ENCODE measurements around the gene CST2. TPM values are rescaled to one million over a fixed set of nuclear protein-coding genes. Genes with fewer than 3 reads are reported as not detected.

The CST2 gene
- polyA plus RNA-seq, 1 donor (not counting 4 experiments of a cell fraction or from before 2014, with no cell fraction given) = not detected

DNA sequence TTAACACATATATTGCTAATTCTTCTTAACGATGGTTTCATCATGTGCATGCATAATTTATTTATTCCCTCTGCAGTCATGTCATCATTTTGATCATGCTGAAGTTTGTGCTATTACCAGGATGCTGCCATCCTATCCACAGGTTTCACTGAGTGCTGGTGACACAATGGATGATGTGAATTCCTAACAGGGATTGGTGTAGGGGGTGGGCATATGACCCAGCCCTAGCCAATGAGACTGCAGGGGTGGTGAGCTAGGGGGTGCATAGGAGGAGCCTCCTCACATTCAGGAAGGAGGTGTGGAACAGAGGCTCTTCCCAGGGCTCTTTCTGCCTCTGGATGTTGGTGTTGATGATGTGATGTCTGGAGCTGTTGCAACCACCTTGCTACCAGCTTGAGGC is 45.5 kb upstream of the CST2 start:
- dilution Hi-C loops (cut with MboI; ENCODE audit: extremely low pct_ligation_motif_present, low sequenced_read_pairs) = no loop called here
- Histone ChIP-seq H3K27me3 (ENCODE audit: control insufficient read depth, extremely low read depth, insufficient read depth, low read length) (no peaks in the 10 kb centered on the region), H3K9me3 (ENCODE audit: control insufficient read depth, low read depth, low read length) (no peaks in the 10 kb centered on the region), H3K4me1 (ENCODE audit: control insufficient read depth, extremely low read depth, insufficient read depth, low read length) (no peaks in the 10 kb centered on the region), H3K9ac (ENCODE audit: control insufficient read depth, extremely low read depth, insufficient read depth, low read length) (no peak overlapping the region), H3K36me3 (ENCODE audit: control insufficient read depth in 2 of 2, extremely low read depth in 1 of 2, insufficient read depth in 2 of 2, low read length in 2 of 2) (no peaks in the 10 kb centered on the region), H2AFZ (ENCODE audit: control insufficient read depth, low read length) (no peak overlapping the region), H3K4me3 (ENCODE audit: control insufficient read depth in 2 of 3, extremely low read depth in 1 of 3, insufficient read depth in 2 of 3, low read depth in 1 of 3, low read length in 3 of 3) (no peak overlapping the region), H3K79me2 (ENCODE audit: control insufficient read depth, insufficient read depth, low read length) (no peaks in the 10 kb centered on the region), H3K9me1 (ENCODE audit: control insufficient read depth, extremely low read depth, insufficient read depth, low read length) (no peaks in the 10 kb centered on the region), H3K27ac (ENCODE audit: control insufficient read depth, insufficient read depth, low read length) (no peak overlapping the region), H3K4me2 (ENCODE audit: control insufficient read depth, extremely low read depth, insufficient read depth, low read depth, low read length) (no peak overlapping the region), H4K20me1 (ENCODE audit: control insufficient read depth, extremely low read depth, insufficient read depth, low read length) (no peaks in the 10 kb centered on the region)
- FAIRE-seq = no peak
- no peak for DNase-seq (ENCODE audit: low read depth, low spot score)
- no peak for TF ChIP-seq EZH2 (IDR thresholded peaks at IDR 0.05; ENCODE audit: low read length)
- TF ChIP-seq, protein P1, sequence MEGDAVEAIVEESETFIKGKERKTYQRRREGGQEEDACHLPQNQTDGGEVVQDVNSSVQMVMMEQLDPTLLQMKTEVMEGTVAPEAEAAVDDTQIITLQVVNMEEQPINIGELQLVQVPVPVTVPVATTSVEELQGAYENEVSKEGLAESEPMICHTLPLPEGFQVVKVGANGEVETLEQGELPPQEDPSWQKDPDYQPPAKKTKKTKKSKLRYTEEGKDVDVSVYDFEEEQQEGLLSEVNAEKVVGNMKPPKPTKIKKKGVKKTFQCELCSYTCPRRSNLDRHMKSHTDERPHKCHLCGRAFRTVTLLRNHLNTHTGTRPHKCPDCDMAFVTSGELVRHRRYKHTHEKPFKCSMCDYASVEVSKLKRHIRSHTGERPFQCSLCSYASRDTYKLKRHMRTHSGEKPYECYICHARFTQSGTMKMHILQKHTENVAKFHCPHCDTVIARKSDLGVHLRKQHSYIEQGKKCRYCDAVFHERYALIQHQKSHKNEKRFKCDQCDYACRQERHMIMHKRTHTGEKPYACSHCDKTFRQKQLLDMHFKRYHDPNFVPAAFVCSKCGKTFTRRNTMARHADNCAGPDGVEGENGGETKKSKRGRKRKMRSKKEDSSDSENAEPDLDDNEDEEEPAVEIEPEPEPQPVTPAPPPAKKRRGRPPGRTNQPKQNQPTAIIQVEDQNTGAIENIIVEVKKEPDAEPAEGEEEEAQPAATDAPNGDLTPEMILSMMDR (optimal IDR thresholded peaks at IDR 0.05 in 1 of 3, IDR thresholded peaks at IDR 0.05 in 1 of 3, conservative IDR thresholded peaks at IDR 0.05 in 1 of 3; ENCODE audit: extremely low read depth in 1 of 3, insufficient read depth in 2 of 3, low read length in 3 of 3) = no peak

DNA sequence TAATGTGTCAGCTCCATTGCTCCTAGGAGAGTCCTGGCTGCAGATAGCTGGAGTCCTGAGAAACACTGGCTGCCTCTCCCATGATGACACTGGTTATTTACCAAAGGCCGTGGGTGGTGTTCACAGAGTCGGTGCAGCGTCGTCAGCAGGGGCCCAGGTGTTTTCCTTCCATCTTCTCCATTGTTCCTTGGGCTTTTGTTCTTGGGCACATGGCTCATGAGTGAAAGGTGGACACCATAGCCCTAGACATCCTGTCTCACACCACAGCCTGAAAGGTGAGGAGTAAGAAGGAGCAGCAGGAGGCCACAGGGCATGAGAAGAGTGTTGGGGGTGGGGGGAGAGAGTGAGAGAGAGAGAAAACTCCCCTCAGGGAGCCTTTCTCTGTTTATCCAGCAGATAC is 43.9 kb upstream of the CST2 start:
- Histone ChIP-seq H4K20me1 (ENCODE audit: control insufficient read depth, extremely low read depth, insufficient read depth, low read length) (no peaks in the 10 kb centered on the region), H3K79me2 (ENCODE audit: control insufficient read depth, insufficient read depth, low read length) (no peaks in the 10 kb centered on the region), H3K9me1 (ENCODE audit: control insufficient read depth, extremely low read depth, insufficient read depth, low read length) (no peaks in the 10 kb centered on the region), H3K36me3 (ENCODE audit: control insufficient read depth in 2 of 2, extremely low read depth in 1 of 2, insufficient read depth in 2 of 2, low read length in 2 of 2) (no peaks in the 10 kb centered on the region), H3K4me2 (ENCODE audit: control insufficient read depth, extremely low read depth, insufficient read depth, low read depth, low read length) (no peak overlapping the region), H3K9ac (ENCODE audit: control insufficient read depth, extremely low read depth, insufficient read depth, low read length) (no peak overlapping the region), H3K27ac (ENCODE audit: control insufficient read depth, insufficient read depth, low read length) (no peak overlapping the region), H3K4me3 (ENCODE audit: control insufficient read depth in 2 of 3, extremely low read depth in 1 of 3, insufficient read depth in 2 of 3, low read depth in 1 of 3, low read length in 3 of 3) (no peak overlapping the region), H3K4me1 (ENCODE audit: control insufficient read depth, extremely low read depth, insufficient read depth, low read length) (no peaks in the 10 kb centered on the region), H3K27me3 (ENCODE audit: control insufficient read depth, extremely low read depth, insufficient read depth, low read length) (no peaks in the 10 kb centered on the region), H2AFZ (ENCODE audit: control insufficient read depth, low read length) (no peak overlapping the region), H3K9me3 (ENCODE audit: control insufficient read depth, low read depth, low read length) (no peaks in the 10 kb centered on the region)
- TF ChIP-seq EZH2 (IDR thresholded peaks at IDR 0.05; ENCODE audit: low read length) = no peak
- TF ChIP-seq, protein P1 (optimal IDR thresholded peaks at IDR 0.05 in 1 of 3, IDR thresholded peaks at IDR 0.05 in 1 of 3, conservative IDR thresholded peaks at IDR 0.05 in 1 of 3; ENCODE audit: extremely low read depth in 1 of 3, insufficient read depth in 2 of 3, low read length in 3 of 3) = no peak
- no peak for FAIRE-seq
- no peak for DNase-seq (ENCODE audit: low read depth, low spot score)
- dilution Hi-C loops (cut with MboI; ENCODE audit: extremely low pct_ligation_motif_present, low sequenced_read_pairs) = no loop called here

Data from keratinocyte (primary cell).